Measurements from ENCODE around the gene MORC2. TPM values are rescaled to one million over a fixed set of nuclear protein-coding genes. Genes with fewer than 3 reads are reported as not detected.

MORC2 gene
- total RNA-seq, 4 donors from 2014 or later, result 13.9 to 18.6 (median 16.0) TPM

GRCh38 chr22:30885001-30885366 is 83.6 kb downstream of the MORC2 start:
- ATAC-seq (ENCODE audit: low FRiP score), result no peak
- no peak for TF ChIP-seq CTCF (IDR thresholded peaks at IDR 0.05)
- no peak for DNase-seq (ENCODE audit: low spot score)

GRCh38 chr22:30884211-30885000 is 84.2 kb downstream of the MORC2 start:
- no peak for DNase-seq (ENCODE audit: low spot score)
- TF ChIP-seq CTCF (IDR thresholded peaks at IDR 0.05), result no peak
- no peak for ATAC-seq (ENCODE audit: low FRiP score)

- ATAC-seq (ENCODE audit: low FRiP score), result no peak
- no peak for DNase-seq (ENCODE audit: low spot score)
- TF ChIP-seq CTCF (IDR thresholded peaks at IDR 0.05), result no peak
Observed at GRCh38 chr22:30883586-30884145, 84.9 kb downstream of the MORC2 start.

GRCh38 chr22:30882974-30883533 is 85.5 kb downstream of the MORC2 start:
- ATAC-seq (ENCODE audit: low FRiP score) (no peak), DNase-seq (ENCODE audit: low spot score) (no peak)
- no peak for TF ChIP-seq CTCF (IDR thresholded peaks at IDR 0.05)

- no peak for ATAC-seq (ENCODE audit: low FRiP score)
- no peak for TF ChIP-seq CTCF (IDR thresholded peaks at IDR 0.05)
- DNase-seq (ENCODE audit: low spot score), result no peak
Observed at GRCh38 chr22:30882184-30882717, 86.3 kb downstream of the MORC2 start.

GRCh38 chr22:30881361-30882183 is 87.0 kb downstream of the MORC2 start:
- ATAC-seq (ENCODE audit: low FRiP score) (no peak), DNase-seq (ENCODE audit: low spot score) (no peak)
- no peak for TF ChIP-seq CTCF (IDR thresholded peaks at IDR 0.05)

All from omental fat pad (tissue), 4 donors.